ENCODE results near the gene XKR8.

DNA sequence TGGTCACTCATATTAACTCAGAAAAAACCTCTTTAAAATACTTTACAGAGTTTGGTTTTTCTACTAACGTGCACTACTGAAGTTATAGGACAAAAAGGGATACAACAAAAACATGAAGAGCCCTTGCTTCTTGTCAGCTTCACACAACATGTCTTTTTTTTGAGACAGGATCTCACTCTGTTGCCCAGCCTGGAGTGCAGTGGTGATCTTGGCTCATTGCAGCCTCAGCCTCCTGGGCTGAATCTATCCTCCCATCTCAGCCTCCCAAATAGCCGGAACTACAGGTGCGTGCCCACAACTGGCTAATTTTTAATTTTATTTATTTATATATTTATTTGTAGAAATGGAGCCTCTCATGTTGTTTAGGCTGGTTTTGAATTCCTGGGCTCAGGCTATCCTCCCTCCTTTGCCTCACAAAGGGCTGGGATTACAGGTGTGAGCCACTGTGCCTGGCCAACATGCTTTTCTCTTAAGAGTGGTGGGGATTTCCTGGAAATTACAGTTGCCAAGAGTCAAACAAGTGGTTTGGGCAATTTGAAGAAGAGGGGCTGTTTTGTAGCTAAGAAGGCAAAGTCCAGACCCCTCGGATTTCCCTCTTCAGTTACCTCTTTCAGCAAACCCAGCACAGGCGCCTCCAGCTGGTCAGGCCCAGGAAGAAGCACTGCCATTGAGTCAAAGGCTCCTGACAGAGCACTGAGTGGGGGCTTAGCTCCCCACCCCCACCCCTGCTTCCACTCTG lies 31.4 kb upstream of the XKR8 start:
- TF ChIP-seq, protein P1, sequence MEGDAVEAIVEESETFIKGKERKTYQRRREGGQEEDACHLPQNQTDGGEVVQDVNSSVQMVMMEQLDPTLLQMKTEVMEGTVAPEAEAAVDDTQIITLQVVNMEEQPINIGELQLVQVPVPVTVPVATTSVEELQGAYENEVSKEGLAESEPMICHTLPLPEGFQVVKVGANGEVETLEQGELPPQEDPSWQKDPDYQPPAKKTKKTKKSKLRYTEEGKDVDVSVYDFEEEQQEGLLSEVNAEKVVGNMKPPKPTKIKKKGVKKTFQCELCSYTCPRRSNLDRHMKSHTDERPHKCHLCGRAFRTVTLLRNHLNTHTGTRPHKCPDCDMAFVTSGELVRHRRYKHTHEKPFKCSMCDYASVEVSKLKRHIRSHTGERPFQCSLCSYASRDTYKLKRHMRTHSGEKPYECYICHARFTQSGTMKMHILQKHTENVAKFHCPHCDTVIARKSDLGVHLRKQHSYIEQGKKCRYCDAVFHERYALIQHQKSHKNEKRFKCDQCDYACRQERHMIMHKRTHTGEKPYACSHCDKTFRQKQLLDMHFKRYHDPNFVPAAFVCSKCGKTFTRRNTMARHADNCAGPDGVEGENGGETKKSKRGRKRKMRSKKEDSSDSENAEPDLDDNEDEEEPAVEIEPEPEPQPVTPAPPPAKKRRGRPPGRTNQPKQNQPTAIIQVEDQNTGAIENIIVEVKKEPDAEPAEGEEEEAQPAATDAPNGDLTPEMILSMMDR (conservative IDR thresholded peaks at IDR 0.05 in 1 of 2, IDR thresholded peaks at IDR 0.05 in 1 of 2; ENCODE audit: low read depth in 1 of 2, low read length in 2 of 2): no peak
- TF ChIP-seq EZH2 (IDR thresholded peaks at IDR 0.05; ENCODE audit: low read length, missing control alignments): no peak
